PFSK-1 (cell line): ENCODE data around the gene IGFL2.

ENCODE experiments used
- POLR2AphosphoS5 ChIP-seq: IDR thresholded peaks from 2 replicates; pipeline ENCODE4 v1.6.1; 2012; ENCODE audit warnings: low read depth, mild to moderate bottlenecking, control low read depth, low read length, moderate library complexity
- TAF1 ChIP-seq: IDR thresholded peaks from 2 replicates; pipeline ENCODE4 v1.6.1; 2012; ENCODE audit warnings: low read length, control low read depth, borderline replicate concordance; ENCODE audit not compliant: insufficient read depth

- TF ChIP-seq POLR2AphosphoS5 = no peak
- TF ChIP-seq TAF1 = no peak
Observed at GRCh38 chr19:46195104-46195503, 47.1 kb downstream of the IGFL2 start.
